ENCODE data around the gene ZNF581. TPM values are rescaled to one million over a fixed set of nuclear protein-coding genes. Genes with fewer than 3 reads are reported as not detected.

The ZNF581 gene
- polyA plus RNA-seq, 4 donors = 15.9 to 29.2 (median 23.3) TPM

GRCh38 chr19:55676889-55677505 is 33.5 kb downstream of the ZNF581 start:
- FAIRE-seq = no peak
- Histone ChIP-seq H3K4me1 (ENCODE audit: control insufficient read depth in 3 of 3, insufficient read depth in 2 of 3, low read depth in 1 of 3, low read length in 2 of 3) (peaks cover 6 to 45% (median 11%) of the 10 kb centered on the region in 3 donors), H3K4me3 (ENCODE audit: low read depth in 1 of 3, low read length in 3 of 3) (peak overlapping the region in 2 of 3 donors; percentile 79 to 94), H3K27me3 (ENCODE audit: control insufficient read depth in 3 of 3, insufficient read depth in 3 of 3, low read length in 3 of 3) (no peaks in the 10 kb centered on the region), H3K9me3 (ENCODE audit: control insufficient read depth in 2 of 2, insufficient read depth in 1 of 2, low read depth in 1 of 2, low read length in 1 of 2) (no peaks in the 10 kb centered on the region), H3K36me3 (ENCODE audit: control insufficient read depth in 3 of 3, insufficient read depth in 2 of 3, low read depth in 1 of 3, low read length in 3 of 3) (peaks cover 8 to 65% (median 17%) of the 10 kb centered on the region in 3 donors), H3K27ac (ENCODE audit: low read depth in 1 of 3, low read length in 2 of 3) (peak overlapping the region; percentile 77 to 87 (median 80))
- peak in 1 of 2 donors; percentile 17 for DNase-seq
- WGBS, 3 donors = 22 to 48% (median 35%) methylated on average over 7 of the region's 7 CpGs

GRCh38 chr19:55677572-55678028 is 34.2 kb downstream of the ZNF581 start:
- H3K36me3 ChIP-seq (ENCODE audit: control insufficient read depth in 3 of 3, insufficient read depth in 2 of 3, low read depth in 1 of 3, low read length in 3 of 3) = peaks cover 5 to 68% (median 17%) of the 10 kb centered on the region in 3 donors
- no peaks in the 10 kb centered on the region for H3K27me3 ChIP-seq (ENCODE audit: control insufficient read depth in 3 of 3, insufficient read depth in 3 of 3, low read length in 3 of 3)
- 20 to 49% (median 24%) methylated on average over 6 of the region's 6 CpGs for WGBS, 3 donors
- H3K4me1 ChIP-seq (ENCODE audit: control insufficient read depth in 3 of 3, insufficient read depth in 2 of 3, low read depth in 1 of 3, low read length in 2 of 3) = peaks cover 6 to 45% (median 11%) of the 10 kb centered on the region in 3 donors
- peak overlapping the region; percentile 77 to 87 (median 80) for H3K27ac ChIP-seq (ENCODE audit: low read depth in 1 of 3, low read length in 2 of 3)
- peak overlapping the region in 2 of 3 donors; percentile 79 to 94 for H3K4me3 ChIP-seq (ENCODE audit: low read depth in 1 of 3, low read length in 3 of 3)
- DNase-seq = peak; percentile 71 to 75
- no peak for FAIRE-seq
- no peaks in the 10 kb centered on the region for H3K9me3 ChIP-seq (ENCODE audit: control insufficient read depth in 2 of 2, insufficient read depth in 1 of 2, low read depth in 1 of 2, low read length in 1 of 2)

- 72 to 80% (median 79%) methylated on average over 20 to 21 of the region's 21 CpGs for WGBS, 3 donors
- H3K36me3 ChIP-seq (ENCODE audit: control insufficient read depth in 3 of 3, insufficient read depth in 2 of 3, low read depth in 1 of 3, low read length in 3 of 3) = peaks cover 5 to 68% (median 17%) of the 10 kb centered on the region in 3 donors
- FAIRE-seq = no peak
Observed at GRCh38 chr19:55678121-55678671, 34.7 kb downstream of the ZNF581 start.

GRCh38 chr19:55679343-55680257 is 36.2 kb downstream of the ZNF581 start:
- FAIRE-seq (no peak), DNase-seq (peak in 1 of 2 donors; percentile 38)
- Histone ChIP-seq H3K4me1 (ENCODE audit: control insufficient read depth in 3 of 3, insufficient read depth in 2 of 3, low read depth in 1 of 3, low read length in 2 of 3) (peaks cover 6 to 57% (median 11%) of the 10 kb centered on the region in 3 donors), H3K27ac (ENCODE audit: low read depth in 1 of 3, low read length in 2 of 3) (peak overlapping the region in 2 of 3 donors; percentile 65 to 80), H3K27me3 (ENCODE audit: control insufficient read depth in 3 of 3, insufficient read depth in 3 of 3, low read length in 3 of 3) (no peaks in the 10 kb centered on the region), H3K9me3 (ENCODE audit: control insufficient read depth in 2 of 2, insufficient read depth in 1 of 2, low read depth in 1 of 2, low read length in 1 of 2) (no peaks in the 10 kb centered on the region), H3K36me3 (ENCODE audit: control insufficient read depth in 3 of 3, insufficient read depth in 2 of 3, low read depth in 1 of 3, low read length in 3 of 3) (peaks cover 0 to 62% (median 17%) of the 10 kb centered on the region in 3 donors), H3K4me3 (ENCODE audit: low read depth in 1 of 3, low read length in 3 of 3) (no peak overlapping the region)
- 65 to 81% (median 66%) methylated on average over 24 of the region's 24 CpGs for WGBS, 3 donors

More at GRCh38 chr19:55678121-55678671, 34.7 kb downstream of the ZNF581 start:
- peaks cover 6 to 47% (median 11%) of the 10 kb centered on the region in 3 donors for H3K4me1 ChIP-seq (ENCODE audit: control insufficient read depth in 3 of 3, insufficient read depth in 2 of 3, low read depth in 1 of 3, low read length in 2 of 3)
- H3K4me3 ChIP-seq (ENCODE audit: low read depth in 1 of 3, low read length in 3 of 3) = peak overlapping the region in 1 of 3 donors; percentile 79
- no peak for DNase-seq
- H3K27ac ChIP-seq (ENCODE audit: low read depth in 1 of 3, low read length in 2 of 3) = peak overlapping the region; percentile 77 to 87 (median 80)
- no peaks in the 10 kb centered on the region for H3K9me3 ChIP-seq (ENCODE audit: control insufficient read depth in 2 of 2, insufficient read depth in 1 of 2, low read depth in 1 of 2, low read length in 1 of 2)
- H3K27me3 ChIP-seq (ENCODE audit: control insufficient read depth in 3 of 3, insufficient read depth in 3 of 3, low read length in 3 of 3) = no peaks in the 10 kb centered on the region

GRCh38 chr19:55680339-55681130 is 37.1 kb downstream of the ZNF581 start:
- peak overlapping the region in 1 of 3 donors; percentile 65 for H3K27ac ChIP-seq (ENCODE audit: low read depth in 1 of 3, low read length in 2 of 3)
- H3K4me1 ChIP-seq (ENCODE audit: control insufficient read depth in 3 of 3, insufficient read depth in 2 of 3, low read depth in 1 of 3, low read length in 2 of 3) = peaks cover 11 to 67% (median 13%) of the 10 kb centered on the region in 3 donors
- WGBS, 3 donors = 89 to 92% (median 89%) methylated on average over 20 of the region's 20 CpGs
- H3K36me3 ChIP-seq (ENCODE audit: control insufficient read depth in 3 of 3, insufficient read depth in 2 of 3, low read depth in 1 of 3, low read length in 3 of 3) = peaks cover 0 to 71% (median 23%) of the 10 kb centered on the region in 3 donors
- H3K4me3 ChIP-seq (ENCODE audit: low read depth in 1 of 3, low read length in 3 of 3) = no peak overlapping the region
- DNase-seq (no peak), FAIRE-seq (no peak)
- no peaks in the 10 kb centered on the region for H3K27me3 ChIP-seq (ENCODE audit: control insufficient read depth in 3 of 3, insufficient read depth in 3 of 3, low read length in 3 of 3)
- no peaks in the 10 kb centered on the region for H3K9me3 ChIP-seq (ENCODE audit: control insufficient read depth in 2 of 2, insufficient read depth in 1 of 2, low read depth in 1 of 2, low read length in 1 of 2)

GRCh38 chr19:55681131-55682092 is 38.0 kb downstream of the ZNF581 start:
- 83 to 87% (median 87%) methylated on average over 9 of the region's 9 CpGs for WGBS, 3 donors
- H3K27ac ChIP-seq (ENCODE audit: low read depth in 1 of 3, low read length in 2 of 3) = peak overlapping the region in 2 of 3 donors; percentile 12 to 45
- H3K9me3 ChIP-seq (ENCODE audit: control insufficient read depth in 2 of 2, insufficient read depth in 1 of 2, low read depth in 1 of 2, low read length in 1 of 2) = no peaks in the 10 kb centered on the region
- peaks cover 10 to 73% (median 16%) of the 10 kb centered on the region in 3 donors for H3K4me1 ChIP-seq (ENCODE audit: control insufficient read depth in 3 of 3, insufficient read depth in 2 of 3, low read depth in 1 of 3, low read length in 2 of 3)
- DNase-seq (no peak), FAIRE-seq (no peak)
- peaks cover 0 to 80% (median 28%) of the 10 kb centered on the region in 3 donors for H3K36me3 ChIP-seq (ENCODE audit: control insufficient read depth in 3 of 3, insufficient read depth in 2 of 3, low read depth in 1 of 3, low read length in 3 of 3)
- H3K27me3 ChIP-seq (ENCODE audit: control insufficient read depth in 3 of 3, insufficient read depth in 3 of 3, low read length in 3 of 3) = no peaks in the 10 kb centered on the region
- H3K4me3 ChIP-seq (ENCODE audit: low read depth in 1 of 3, low read length in 3 of 3) = no peak overlapping the region

Measured in small intestine (tissue), 7 donors.